Erythroblast (primary cell): ENCODE results near the gene WNT6.

ENCODE experiments used
- DNase-seq, 2 experiments: peaks; one replicate each; lab custom pipeline; 2025; lab: John Stamatoyannopoulos, UW
- GATA1 ChIP-seq: IDR thresholded peaks from 2 replicates; pipeline ENCODE4 v1.6.1; 2011; ENCODE audit warnings: low read depth, mild to moderate bottlenecking, control low read depth, low read length, moderate library complexity
- POLR2A ChIP-seq: IDR thresholded peaks from 2 replicates; pipeline ENCODE4 v1.6.1; 2011; ENCODE audit warnings: mild to moderate bottlenecking, low read length

Gene WNT6

DNA sequence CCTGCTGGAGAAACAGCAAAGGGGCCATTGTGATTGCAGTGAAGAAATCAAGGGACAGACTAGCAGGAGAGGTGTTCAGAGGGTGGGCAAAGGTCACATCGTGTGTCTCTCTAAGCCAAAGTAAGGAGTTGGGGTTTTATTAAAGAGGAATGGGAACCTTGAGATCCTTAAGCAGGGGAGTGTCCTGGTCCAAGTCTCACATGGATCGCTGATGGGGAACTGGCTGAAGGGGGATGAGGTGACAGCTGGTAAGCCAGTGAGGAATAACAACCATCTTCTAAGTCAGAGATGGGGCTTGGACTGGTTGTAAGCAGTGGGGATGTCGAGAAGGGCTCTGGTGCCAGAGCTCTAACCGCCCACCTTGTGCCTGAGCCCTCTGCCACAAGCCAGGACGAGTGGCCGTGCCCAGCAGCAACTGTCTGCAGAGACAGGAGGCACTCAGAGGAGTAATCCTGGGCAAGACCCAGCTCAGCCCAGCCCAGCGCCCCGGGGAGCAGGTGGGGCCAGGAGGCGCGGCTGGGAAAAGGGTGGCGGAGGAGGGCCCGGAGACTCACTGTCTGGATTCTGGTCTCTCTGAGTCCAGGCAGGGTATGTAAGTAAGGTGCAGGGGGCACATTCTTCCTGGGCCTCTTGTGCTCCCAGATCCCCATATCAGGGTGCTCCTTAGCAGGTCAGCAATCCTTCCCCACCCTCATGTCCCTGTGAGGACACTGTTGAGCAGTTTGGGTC lies 34.7 kb downstream of the WNT6 start:
- DNase-seq, result no peak
- TF ChIP-seq GATA1 (no peak), POLR2A (no peak)

DNA sequence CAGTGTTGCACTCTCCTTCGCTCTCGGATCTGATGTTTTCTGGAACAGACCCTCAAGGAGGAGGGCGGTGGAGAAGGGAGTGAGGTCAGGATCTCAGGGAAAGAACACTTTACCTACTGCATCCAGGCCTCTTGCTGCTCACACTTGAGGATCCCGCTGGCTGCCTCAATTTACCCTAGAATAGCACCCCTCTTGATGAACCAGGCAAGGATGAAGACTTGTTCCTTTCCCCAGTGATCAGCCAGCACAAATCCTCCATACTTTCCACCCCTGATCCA lies 35.2 kb downstream of the WNT6 start:
- DNase-seq, result no peak
- TF ChIP-seq GATA1 (no peak), POLR2A (no peak)

DNA sequence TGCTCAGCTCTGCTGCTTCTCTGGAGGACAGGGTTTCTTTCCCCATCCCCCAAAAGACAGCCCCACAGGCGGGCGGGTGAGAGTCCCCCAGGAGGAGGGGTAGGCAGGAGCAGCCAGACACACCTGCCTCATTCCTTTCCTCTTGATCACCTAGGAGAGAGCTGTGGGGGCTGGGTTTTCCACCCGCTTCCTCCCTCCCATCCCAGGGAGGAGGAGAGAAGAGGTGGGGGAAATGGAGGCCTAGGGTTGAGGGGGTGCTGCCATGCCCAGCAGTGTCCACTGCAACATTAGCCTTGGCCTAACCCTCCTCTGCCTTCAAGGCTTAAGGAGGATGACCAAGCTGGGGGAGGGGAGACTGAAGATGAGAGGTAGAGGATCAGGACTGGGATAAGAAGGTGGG lies 35.7 kb downstream of the WNT6 start:
- DNase-seq, result no peak
- TF ChIP-seq POLR2A, result no peak
- no peak for TF ChIP-seq GATA1

DNA sequence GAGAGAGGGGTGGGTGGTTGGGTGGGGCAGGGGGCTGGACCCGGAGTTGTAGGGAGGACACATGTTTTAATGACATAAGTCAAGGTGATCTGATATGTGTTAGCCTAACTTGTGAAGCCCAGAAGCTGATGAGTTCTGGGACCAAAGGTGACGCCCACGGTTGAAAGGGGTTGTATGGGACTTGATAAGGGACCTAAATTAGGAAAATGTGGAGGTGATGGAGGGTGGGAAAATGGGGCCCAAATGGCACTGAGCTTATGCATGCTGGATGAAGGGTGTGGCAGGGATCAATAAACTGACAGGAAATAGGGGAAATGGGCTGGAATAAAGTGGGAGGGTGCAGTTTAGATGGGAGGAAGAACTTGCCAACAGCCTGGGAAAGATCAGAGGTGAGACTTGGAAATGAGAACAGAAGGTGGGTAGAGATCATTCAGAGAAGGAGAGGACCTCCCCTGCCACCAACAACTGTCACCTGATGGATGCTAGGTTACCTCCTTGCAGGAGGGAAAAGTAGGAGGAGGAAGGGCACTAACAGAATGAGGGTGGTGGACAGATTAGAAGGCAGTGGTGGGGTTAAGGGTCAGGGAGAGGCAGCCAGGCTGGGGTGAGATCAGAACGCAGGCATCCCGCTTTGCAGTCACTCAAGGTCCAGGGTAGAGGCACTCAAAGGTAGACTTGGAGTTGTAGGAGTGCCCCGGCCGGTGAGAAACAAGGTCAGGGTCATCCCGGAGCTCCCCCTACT lies 36.3 kb downstream of the WNT6 start:
- TF ChIP-seq POLR2A (no peak), GATA1 (no peak)

GRCh38 chr2:218896501-218897393 lies 37.1 kb downstream of the WNT6 start:
- no peak for TF ChIP-seq GATA1
- no peak for TF ChIP-seq POLR2A

More for the DNA sequence above, 36.3 kb downstream of the WNT6 start:
- no peak for DNase-seq

DNA sequence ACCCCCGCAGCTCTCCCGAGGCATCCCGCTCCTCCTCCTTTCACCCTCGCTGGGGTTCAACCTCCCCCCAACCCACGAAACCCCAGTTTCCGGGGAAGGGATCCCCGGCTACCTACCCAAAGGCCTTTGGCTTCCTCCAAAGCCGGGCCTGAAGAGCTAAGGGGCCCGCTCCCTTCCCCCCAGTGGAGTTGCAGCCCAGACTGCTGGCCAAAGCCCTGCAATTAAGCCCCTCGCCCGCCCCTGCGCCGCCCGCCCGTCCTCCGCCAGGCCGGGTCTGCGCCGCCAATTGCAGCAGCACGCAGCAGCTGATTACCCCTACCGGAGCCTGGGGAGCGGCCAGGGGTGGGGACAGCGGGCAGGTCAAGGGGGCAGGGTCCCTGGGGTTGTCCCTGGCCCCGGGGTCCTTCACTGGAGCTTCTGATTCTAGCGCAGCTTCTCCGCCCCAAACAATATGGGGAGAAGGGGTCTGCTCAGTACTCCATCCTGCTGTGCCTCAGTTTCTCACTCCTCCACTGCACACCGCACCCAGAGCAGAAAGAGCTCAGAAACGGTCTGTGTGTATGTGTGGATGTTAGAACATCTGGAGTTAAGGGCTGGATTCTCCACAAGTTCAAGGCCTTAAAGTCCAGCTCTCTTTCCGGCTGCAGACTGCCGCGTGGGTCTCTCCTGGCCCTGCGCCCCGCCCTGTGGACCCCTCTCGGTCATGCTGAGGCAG lies 37.9 kb downstream of the WNT6 start:
- DNase-seq, result no peak
- TF ChIP-seq POLR2A (no peak), GATA1 (no peak)

More at GRCh38 chr2:218896501-218897393, 37.1 kb downstream of the WNT6 start:
- DNase-seq, result no peak

- DNase-seq, result peak; percentile 67 to 79
- TF ChIP-seq POLR2A (no peak), GATA1 (no peak)
These were observed 38.7 kb downstream of the WNT6 start for GRCh38 chr2:218898109-218898878.

DNA sequence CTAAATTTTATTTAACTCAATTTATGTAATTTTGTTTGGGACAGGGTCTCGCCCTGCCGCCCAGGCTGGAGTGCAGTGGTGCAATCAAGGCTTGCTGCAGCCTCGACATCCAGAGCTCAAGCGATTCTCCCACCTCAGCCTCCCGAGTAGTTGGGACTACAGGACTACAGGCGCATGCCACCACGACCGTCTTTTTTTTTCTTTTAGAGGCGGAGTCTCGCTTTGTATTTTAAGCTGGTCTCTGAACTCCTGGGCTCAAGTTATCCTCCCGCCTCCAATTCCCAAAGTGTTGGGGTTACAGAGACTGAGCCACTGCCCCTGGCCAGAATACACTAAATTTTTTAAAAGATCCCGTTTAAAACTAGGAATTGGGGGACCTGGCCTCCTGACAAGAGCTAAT lies 39.5 kb downstream of the WNT6 start:
- TF ChIP-seq GATA1 (no peak), POLR2A (no peak)
- DNase-seq, result no peak

DNA sequence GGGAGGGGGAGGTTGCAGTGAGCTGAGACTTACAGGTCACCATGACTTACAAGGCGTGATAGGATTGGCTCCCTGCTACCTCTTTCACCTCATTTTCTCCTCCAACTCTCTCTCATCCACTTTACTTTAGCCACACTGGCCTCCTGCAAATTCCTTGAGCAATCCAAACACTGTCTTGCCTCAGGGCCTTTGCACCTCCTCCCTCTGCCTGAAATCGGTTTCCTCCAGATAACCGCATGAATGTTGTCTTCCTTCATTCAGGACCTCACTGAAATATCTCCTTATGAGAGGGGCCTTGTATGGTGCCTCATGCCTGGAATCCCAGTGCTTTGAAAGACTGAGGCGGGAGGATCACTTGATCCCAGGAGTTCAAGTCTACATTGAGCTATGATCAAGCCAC lies 42.8 kb downstream of the WNT6 start:
- DNase-seq, result no peak
- no peak for TF ChIP-seq GATA1
- TF ChIP-seq POLR2A, result no peak

DNA sequence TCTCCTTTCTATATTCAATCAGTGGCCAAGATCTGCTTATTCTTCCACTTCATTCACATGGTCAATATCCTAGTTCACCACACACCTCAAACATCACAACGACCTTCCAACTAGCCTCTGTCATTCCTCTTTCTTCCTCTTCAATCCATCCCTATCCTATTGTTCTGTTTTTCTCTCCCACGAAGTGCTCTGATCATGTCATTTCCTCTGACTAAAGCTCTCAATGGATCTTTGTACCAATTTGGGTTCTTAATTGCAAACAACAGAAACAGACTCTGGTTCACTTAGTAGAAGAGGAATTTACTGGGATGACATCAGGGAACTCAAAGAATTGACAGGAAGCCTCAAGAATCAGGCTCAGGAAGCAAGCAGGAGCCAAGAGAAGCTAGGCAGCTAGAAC lies 44.6 kb downstream of the WNT6 start:
- no peak for DNase-seq
- no peak for TF ChIP-seq POLR2A
- TF ChIP-seq GATA1, result no peak

DNA sequence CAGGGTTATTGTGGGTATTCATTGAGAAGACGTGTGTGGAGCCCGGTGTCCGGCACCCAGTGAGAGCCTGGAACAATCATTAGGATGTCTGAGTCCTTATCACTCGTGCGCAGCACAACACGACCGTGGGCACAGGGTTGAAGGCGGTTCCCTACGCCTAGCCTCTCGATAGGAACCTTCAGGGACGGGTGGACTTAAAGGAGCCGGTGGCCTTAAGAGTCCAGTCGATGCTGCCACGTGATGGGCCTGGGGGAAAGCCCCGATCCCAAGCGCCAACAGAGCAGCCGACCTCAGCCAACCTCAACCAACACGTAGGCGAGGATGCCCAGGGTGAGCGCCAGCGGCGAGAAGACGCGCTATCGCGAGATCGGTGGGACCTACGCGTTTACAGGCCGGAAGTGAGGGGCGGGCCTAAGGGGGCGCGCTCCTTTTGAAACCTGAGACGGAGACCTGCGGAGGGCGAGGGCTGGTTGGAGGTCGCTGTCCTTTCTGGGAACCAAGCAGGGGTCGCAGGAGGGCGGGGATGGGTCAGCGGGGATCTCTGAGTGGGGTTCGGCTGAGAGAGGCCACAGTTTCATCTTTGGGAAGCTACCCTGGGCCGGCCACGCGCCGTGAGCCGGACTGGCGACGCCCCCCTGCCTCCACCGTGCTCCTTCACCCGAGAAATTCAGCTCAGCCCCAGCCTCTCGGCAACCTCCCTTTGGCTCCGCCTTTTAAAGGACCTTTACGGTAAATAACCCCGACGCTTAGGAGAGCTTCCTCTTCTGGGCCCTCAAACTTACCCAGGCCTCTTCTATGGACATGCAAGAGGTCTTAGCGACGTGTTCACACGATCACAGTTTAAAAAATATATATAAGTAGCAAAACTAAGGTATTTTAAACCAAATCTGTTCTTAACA lies 49.4 kb downstream of the WNT6 start:
- TF ChIP-seq GATA1 (no peak), POLR2A (peak; percentile 56)
- DNase-seq, result peak; percentile 71 to 80

GRCh38 chr2:218910741-218911140 lies 51.1 kb downstream of the WNT6 start:
- TF ChIP-seq GATA1, result no peak
- no peak for DNase-seq
